Activated CD8-positive, alpha-beta T cell treated with anti-CD3 and anti-CD28 coated beads, Interleukin-2, amount 10 ng/mL, durations not matched to agents 7 days and 5 days (primary cell): Measurements from ENCODE around the gene MRPL58. TPM values are rescaled to one million over a fixed set of nuclear protein-coding genes. Genes with fewer than 3 reads are reported as not detected.
"Not testable (repeated sequence)": the region's sequence is repeated elsewhere in the genome, so short reads cannot be mapped to it uniquely, and the experiment has no call there.

Experiments used
- ATAC-seq: fragments of 150-1000 bp; cut with Tn5 transposase; one replicate; pipeline ENCODE4 v1.10.0; 2021; ENCODE audit warnings: moderate library complexity
- CTCF ChIA-PET: fragments of 350-600 bp; sonication (Branson Sonifier 250); formaldehyde crosslinking; loops from one replicate; lab custom pipeline; 2021; ENCODE audit warnings: antibody characterized with exemption; lab: Charles Lee
- POLR2A ChIA-PET: fragments of 350-600 bp; sonication (Branson Sonifier 250); formaldehyde crosslinking; loops from one replicate; lab custom pipeline; 2021; ENCODE audit warnings: antibody characterized with exemption; lab: Charles Lee
- DNase-seq: peaks from one replicate; pipeline ENCODE4 v3.0.0-alpha.2; 2020
- H3K27ac Mint-ChIP-seq: one replicate; pipeline ENCODE4 v1.8.0; 2021; ENCODE audit warnings: mild to moderate bottlenecking, mixed read lengths
- H3K27me3 Mint-ChIP-seq: one replicate; pipeline ENCODE4 v1.8.0; 2021; ENCODE audit warnings: low read depth, mixed read lengths
- H3K36me3 Mint-ChIP-seq: one replicate; pipeline ENCODE4 v1.8.0; 2021; ENCODE audit warnings: low read depth, mixed read lengths
- H3K4me1 Mint-ChIP-seq: one replicate; pipeline ENCODE4 v1.8.0; 2021; ENCODE audit warnings: low read depth, mixed read lengths
- H3K4me3 Mint-ChIP-seq: one replicate; pipeline ENCODE4 v1.8.0; 2021; ENCODE audit warnings: mild to moderate bottlenecking, mixed read lengths
- H3K9me3 Mint-ChIP-seq: one replicate; pipeline ENCODE4 v1.8.0; 2022; ENCODE audit warnings: mixed read lengths; ENCODE audit not compliant: insufficient read depth
- total RNA-seq, 2 experiments: library from RNA; stranded (reverse); gene quantifications; one replicate each; pipeline ENCODE4 v1.2.3, GENCODE V29; 2021

MRPL58 gene
- total RNA-seq, result 10 to 100 TPM; 45.1 to 45.8 TPM

GRCh38 chr17:75012346-75013091, at the start of gene MRPL58:
Gene MRPL58, plus strand, starts transcription at chr17:75012670. Its CDS starts 17 bp downstream, at chr17:75012687.
- Mint-ChIP-seq H3K4me3 (peak within 1 kb of the TSS; percentile 95), H3K9me3 (no peaks in the 10 kb centered on the region), H3K36me3 (peaks cover 17% of the 10 kb centered on the region), H3K4me1 (peaks cover 15% of the 10 kb centered on the region), H3K27me3 (no peaks in the 10 kb centered on the region), H3K27ac (peak within 1 kb of the TSS; percentile 93)
- POLR2A ChIA-PET, result interaction anchor here (0.7 to 3.4 kb wide), 29 partner anchors 8 to 475 kb away, joined by 3 to 26 read pairs (median 6); partner anchors contain the start of genes ATP5PD, CDR2L, GGA3 and HID1
- peak; percentile 90 for DNase-seq
- CTCF ChIA-PET, result interaction anchor here (0.7 to 11.2 kb wide), 35 partner anchors 8 to 423 kb away, joined by 3 to 182 read pairs (median 4); partner anchors contain the start of genes ATP5PD, CDR2L, HID1 and KCTD2
- peak; percentile 96 for ATAC-seq

- no peak overlapping the region for H3K4me3 Mint-ChIP-seq
- no peaks in the 10 kb centered on the region for H3K36me3 Mint-ChIP-seq
- ATAC-seq, result no peak
- DNase-seq, result no peak
- no peak overlapping the region for H3K27ac Mint-ChIP-seq
- peaks cover 2% of the 10 kb centered on the region for H3K27me3 Mint-ChIP-seq
- CTCF ChIA-PET, result interaction anchor here (1.7 to 4.5 kb wide), 3 partner anchors 9 to 61 kb away, joined by 5 to 82 read pairs (median 17); partner anchors contain the start of genes HID1 and MRPL58
- no peaks in the 10 kb centered on the region for H3K9me3 Mint-ChIP-seq
- POLR2A ChIA-PET, result interaction anchor here (0.6 to 0.9 kb wide), 2 partner anchors 49 to 69 kb away, joined by 3 to 5 read pairs; partner anchors contain the start of gene MRPL58
- peaks cover 7% of the 10 kb centered on the region for H3K4me1 Mint-ChIP-seq
Observed at GRCh38 chr17:74963656-74964055, 48.8 kb upstream of the MRPL58 start.

- H3K4me1 Mint-ChIP-seq, result peaks cover 7% of the 10 kb centered on the region
- CTCF ChIA-PET, result interaction anchor here (1.7 to 4.5 kb wide), 2 partner anchors 8 to 49 kb away, joined by 5 to 82 read pairs; partner anchors contain the start of genes HID1 and MRPL58
- H3K27me3 Mint-ChIP-seq, result peaks cover 2% of the 10 kb centered on the region
Observed at GRCh38 chr17:74964246-74964761, 48.2 kb upstream of the MRPL58 start.

GRCh38 chr17:74964988-74965622, 47.4 kb upstream of the MRPL58 start:
- CTCF ChIA-PET, result no interaction called here
- H3K27ac Mint-ChIP-seq, result no peak overlapping the region

More at GRCh38 chr17:74964246-74964761, 48.2 kb upstream of the MRPL58 start:
- no peak overlapping the region for H3K27ac Mint-ChIP-seq
- no peak overlapping the region for H3K4me3 Mint-ChIP-seq
- H3K9me3 Mint-ChIP-seq, result no peaks in the 10 kb centered on the region
- no peaks in the 10 kb centered on the region for H3K36me3 Mint-ChIP-seq
- no peak for ATAC-seq
- no peak for DNase-seq
- POLR2A ChIA-PET, result interaction anchor here (0.6 to 0.9 kb wide), 2 partner anchors 48 to 68 kb away, joined by 3 to 5 read pairs; partner anchors contain the start of gene MRPL58

GRCh38 chr17:74968361-74968780, 44.1 kb upstream of the MRPL58 start:
- Mint-ChIP-seq H3K36me3 (no peaks in the 10 kb centered on the region), H3K27ac (no peak overlapping the region), H3K9me3 (no peaks in the 10 kb centered on the region), H3K4me3 (no peak overlapping the region), H3K27me3 (peaks cover 21% of the 10 kb centered on the region), H3K4me1 (peaks cover 5% of the 10 kb centered on the region)
- ChIA-PET POLR2A (no interaction called here), CTCF (interaction anchor here (0.9 to 8.8 kb wide), 4 partner anchors 6 to 600 kb away, joined by 3 to 82 read pairs (median 8); no protein-coding TSS in a partner anchor)
- DNase-seq (no peak), ATAC-seq (no peak)

More at GRCh38 chr17:74964988-74965622, 47.4 kb upstream of the MRPL58 start:
- Mint-ChIP-seq H3K36me3 (no peaks in the 10 kb centered on the region), H3K4me1 (peaks cover 7% of the 10 kb centered on the region), H3K9me3 (no peaks in the 10 kb centered on the region), H3K27me3 (peaks cover 2% of the 10 kb centered on the region), H3K4me3 (no peak overlapping the region)
- no peak for ATAC-seq
- POLR2A ChIA-PET, result no interaction called here
- DNase-seq, result no peak

- not testable (repeated sequence) for H3K4me1 Mint-ChIP-seq, H3K9me3 Mint-ChIP-seq, DNase-seq, H3K36me3 Mint-ChIP-seq, H3K27ac Mint-ChIP-seq, H3K4me3 Mint-ChIP-seq, ATAC-seq
- peaks cover 27% of the 10 kb centered on the region for H3K27me3 Mint-ChIP-seq
- CTCF ChIA-PET, result interaction anchor here (1.0 to 8.8 kb wide), 5 partner anchors 7 to 443 kb away, joined by 3 to 82 read pairs (median 4); no protein-coding TSS in a partner anchor
- POLR2A ChIA-PET, result interaction anchor here (0.6 to 0.9 kb wide), 2 partner anchors 43 to 466 kb away, joined by 3 read pairs; partner anchors contain the start of gene MRPL58
Observed at GRCh38 chr17:74969501-74969900, 43.0 kb upstream of the MRPL58 start.

DNA sequence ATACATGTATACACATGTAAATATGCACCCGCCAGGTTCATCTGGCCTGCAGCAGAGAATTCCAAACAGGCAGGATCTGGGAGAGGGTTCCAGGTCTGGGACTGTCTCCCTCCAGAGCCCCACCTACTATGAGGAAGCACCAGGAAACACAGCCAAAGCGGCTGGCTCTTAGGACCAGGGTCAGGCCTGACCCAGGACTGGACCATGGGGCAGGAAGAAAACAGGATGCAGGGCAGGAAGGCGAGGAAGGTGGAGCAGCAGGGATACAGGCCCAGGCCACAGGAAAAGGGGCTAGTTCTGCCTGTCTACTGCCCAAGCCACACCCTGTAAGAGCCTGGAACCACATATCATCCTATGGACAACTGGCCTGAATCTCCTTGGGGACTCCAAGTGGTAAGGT, 42.1 kb upstream of the MRPL58 start:
- Mint-ChIP-seq H3K4me3 (no peak overlapping the region), H3K27ac (no peak overlapping the region), H3K9me3 (no peaks in the 10 kb centered on the region), H3K4me1 (peaks cover 5% of the 10 kb centered on the region), H3K27me3 (peaks cover 31% of the 10 kb centered on the region), H3K36me3 (no peaks in the 10 kb centered on the region)
- POLR2A ChIA-PET, result no interaction called here
- DNase-seq (no peak), ATAC-seq (no peak)
- CTCF ChIA-PET, result interaction anchor here (1.0 to 8.8 kb wide), 2 partner anchors 8 to 17 kb away, joined by 3 to 82 read pairs; partner anchors contain the start of gene CDR2L

GRCh38 chr17:74971069-74971841, 41.2 kb upstream of the MRPL58 start:
- Mint-ChIP-seq H3K4me3 (peak overlapping the region; percentile 34), H3K27me3 (peaks cover 33% of the 10 kb centered on the region), H3K9me3 (no peaks in the 10 kb centered on the region), H3K4me1 (peaks cover 5% of the 10 kb centered on the region), H3K36me3 (no peaks in the 10 kb centered on the region), H3K27ac (no peak overlapping the region)
- no peak for ATAC-seq
- ChIA-PET POLR2A (no interaction called here), CTCF (interaction anchor here (1.0 to 8.8 kb wide), 3 partner anchors 9 to 16 kb away, joined by 3 to 82 read pairs (median 20); partner anchors contain the start of gene CDR2L)
- no peak for DNase-seq

GRCh38 chr17:74971842-74972106, 40.7 kb upstream of the MRPL58 start:
- CTCF ChIA-PET, result interaction anchor here (0.8 to 8.8 kb wide), 3 partner anchors 10 to 15 kb away, joined by 3 to 82 read pairs (median 20); partner anchors contain the start of gene CDR2L
- Mint-ChIP-seq H3K36me3 (no peaks in the 10 kb centered on the region), H3K27me3 (peaks cover 33% of the 10 kb centered on the region), H3K4me1 (peaks cover 5% of the 10 kb centered on the region), H3K9me3 (no peaks in the 10 kb centered on the region), H3K27ac (no peak overlapping the region), H3K4me3 (peak overlapping the region; percentile 34)
- no peak for DNase-seq
- POLR2A ChIA-PET, result interaction anchor here (1.1 kb wide), 1 partner anchor 40 kb away, joined by 3 read pairs; the partner anchor contains the start of gene MRPL58
- ATAC-seq, result no peak

- Mint-ChIP-seq H3K4me1 (peaks cover 5% of the 10 kb centered on the region), H3K9me3 (no peaks in the 10 kb centered on the region), H3K36me3 (no peaks in the 10 kb centered on the region), H3K27ac (no peak within 1 kb of the TSS), H3K4me3 (peak within 1 kb of the TSS; percentile 67), H3K27me3 (peaks cover 33% of the 10 kb centered on the region)
- DNase-seq (peak; percentile 76), ATAC-seq (peak; percentile 92)
- POLR2A ChIA-PET, result interaction anchor here (1.1 kb wide), 1 partner anchor 40 kb away, joined by 3 read pairs; the partner anchor contains the start of gene MRPL58
- CTCF ChIA-PET, result interaction anchor here (0.8 to 8.8 kb wide), 6 partner anchors 10 to 219 kb away, joined by 3 to 82 read pairs (median 4); partner anchors contain the start of gene CDR2L
Observed at GRCh38 chr17:74972107-74972972, 40.1 kb upstream of the MRPL58 start, which contains the start of gene HID1. Gene HID1, minus strand, starts transcription at chr17:74972759. Its CDS starts 103 bp downstream, at chr17:74972656.
